ENCODE data around the gene MISFA.

MISFA gene

DNA sequence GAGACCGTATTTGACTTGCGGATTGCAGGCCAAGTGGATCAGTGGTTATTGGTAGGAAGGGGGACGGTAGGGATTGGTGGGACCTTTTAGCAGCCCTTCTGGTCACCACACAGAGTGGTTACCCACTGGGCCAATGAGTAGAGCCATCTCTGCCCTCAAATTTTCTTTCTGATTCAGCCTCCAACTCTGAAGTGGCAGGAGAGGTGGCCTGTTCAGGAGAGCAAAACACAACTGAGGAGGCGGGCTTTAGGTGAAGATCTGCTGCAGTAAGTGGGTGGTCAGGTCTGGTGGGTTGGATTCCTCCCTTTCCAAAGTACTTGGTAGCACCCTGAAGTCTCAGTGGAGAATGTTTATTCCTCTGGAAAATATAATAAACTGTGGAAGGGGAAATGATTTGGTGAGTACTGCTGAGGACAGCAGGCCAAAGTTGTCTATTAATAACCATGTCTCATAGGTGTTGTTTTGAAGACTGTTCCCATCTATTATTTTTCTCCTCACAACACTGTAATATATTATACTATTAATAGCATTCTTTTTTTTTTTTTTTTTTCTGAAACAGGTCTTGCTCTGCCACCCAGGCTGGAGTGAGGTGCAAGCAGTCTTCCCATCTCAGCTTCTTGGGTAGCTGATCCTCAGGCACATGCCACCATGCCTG lies 1.5 kb downstream of the MISFA start:
- no peaks in the 10 kb centered on the region for H3K27me3 Mint-ChIP-seq (ENCODE audit: low read depth)
- no peak overlapping the region for H3K27ac Mint-ChIP-seq
- H3K9me3 Mint-ChIP-seq: no peaks in the 10 kb centered on the region
- H3K36me3 Mint-ChIP-seq (ENCODE audit: low read depth): peaks cover 11% of the 10 kb centered on the region
- no peak overlapping the region for H3K4me3 Mint-ChIP-seq
- H3K4me1 Mint-ChIP-seq (ENCODE audit: low read depth): no peaks in the 10 kb centered on the region

DNA sequence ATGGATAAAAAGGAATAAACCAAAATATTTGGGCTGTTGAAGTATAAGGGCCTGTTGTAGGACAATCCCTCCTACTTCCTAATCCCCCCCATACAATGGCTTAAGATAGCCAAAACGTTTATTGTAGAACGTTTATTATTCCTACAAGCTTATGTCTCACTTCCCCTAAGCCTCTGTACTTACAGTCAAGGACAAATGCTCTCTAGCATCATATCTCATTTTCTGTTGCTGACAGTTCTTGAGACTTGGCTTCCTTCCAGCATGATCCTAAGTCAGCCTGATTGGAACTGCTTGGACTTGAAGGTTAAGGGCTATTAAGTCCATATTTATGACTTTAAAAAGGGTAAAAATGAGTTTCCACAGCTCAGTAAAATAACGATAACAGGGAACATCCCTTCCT lies 8.8 kb downstream of the MISFA start:
- Mint-ChIP-seq H3K4me1 (ENCODE audit: low read depth) (peaks cover 3% of the 10 kb centered on the region), H3K4me3 (no peak overlapping the region), H3K27ac (no peak overlapping the region), H3K9me3 (no peaks in the 10 kb centered on the region), H3K36me3 (ENCODE audit: low read depth) (peaks cover 37% of the 10 kb centered on the region), H3K27me3 (ENCODE audit: low read depth) (no peaks in the 10 kb centered on the region)

DNA sequence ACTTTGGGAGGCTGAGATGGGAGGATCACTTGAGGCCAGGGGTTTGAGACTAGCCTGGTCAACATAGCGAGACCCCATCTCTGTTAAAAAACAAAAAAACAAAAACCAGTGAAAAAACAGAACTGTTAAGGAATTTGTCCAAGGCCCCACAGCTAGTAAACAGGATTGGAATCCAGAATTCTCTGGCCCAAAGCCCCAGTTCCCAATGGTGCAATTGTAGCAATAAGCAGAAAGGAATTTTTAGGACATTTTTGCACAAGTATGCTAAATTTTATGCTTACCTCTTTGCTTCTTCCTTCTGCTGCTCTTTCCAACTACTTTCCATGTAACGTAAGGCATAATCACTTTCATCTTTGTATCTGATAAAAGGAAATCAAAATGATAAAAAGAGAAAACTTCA lies 11.6 kb downstream of the MISFA start:
- no peaks in the 10 kb centered on the region for H3K27me3 Mint-ChIP-seq (ENCODE audit: low read depth)
- H3K36me3 Mint-ChIP-seq (ENCODE audit: low read depth): peaks cover 50% of the 10 kb centered on the region
- H3K27ac Mint-ChIP-seq: no peak overlapping the region
- no peaks in the 10 kb centered on the region for H3K9me3 Mint-ChIP-seq
- no peak overlapping the region for H3K4me3 Mint-ChIP-seq
- peaks cover 18% of the 10 kb centered on the region for H3K4me1 Mint-ChIP-seq (ENCODE audit: low read depth)

DNA sequence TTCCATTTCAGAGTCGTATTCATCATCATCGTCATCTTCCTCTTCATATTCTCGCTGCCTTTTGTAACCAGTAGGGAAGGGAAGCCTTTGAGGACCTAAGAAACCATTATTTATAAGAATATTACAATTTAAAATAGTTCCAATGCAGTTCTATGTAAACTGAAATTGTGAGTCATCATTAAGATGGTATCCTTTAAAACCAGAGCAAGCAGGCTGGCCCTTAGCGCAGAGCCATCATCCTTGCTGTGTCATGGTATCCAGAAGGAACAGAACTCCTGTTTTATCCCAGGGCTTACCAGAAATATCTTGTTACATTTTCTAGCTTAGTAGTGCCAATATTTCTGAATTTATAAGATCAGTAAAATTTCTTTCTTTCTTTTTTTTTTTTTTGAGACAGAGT lies 12.8 kb downstream of the MISFA start:
- Mint-ChIP-seq H3K27me3 (ENCODE audit: low read depth) (no peaks in the 10 kb centered on the region), H3K36me3 (ENCODE audit: low read depth) (peaks cover 49% of the 10 kb centered on the region), H3K4me1 (ENCODE audit: low read depth) (peaks cover 25% of the 10 kb centered on the region), H3K27ac (no peak overlapping the region), H3K4me3 (no peak overlapping the region), H3K9me3 (no peaks in the 10 kb centered on the region)

DNA sequence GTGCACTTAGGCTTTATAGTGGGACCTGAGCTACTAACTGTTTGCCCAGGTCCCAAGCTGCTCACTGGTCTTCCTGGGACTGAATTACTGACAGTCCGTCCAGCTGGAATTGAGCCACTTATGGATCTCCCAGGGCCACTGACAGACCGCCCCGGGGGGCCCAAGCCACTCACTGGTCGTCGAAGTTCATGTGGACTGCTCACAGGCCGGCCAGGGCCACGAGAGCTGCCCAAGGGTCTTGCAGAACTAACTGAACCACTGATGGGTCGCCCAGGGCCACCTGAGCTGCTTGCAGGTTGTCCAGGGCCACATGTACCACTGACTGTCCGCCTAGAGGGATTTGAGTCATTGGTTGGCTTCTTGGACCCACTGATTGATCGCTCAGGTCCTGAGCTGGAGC lies 15.1 kb downstream of the MISFA start:
- peaks cover 42% of the 10 kb centered on the region for H3K36me3 Mint-ChIP-seq (ENCODE audit: low read depth)
- H3K9me3 Mint-ChIP-seq: no peaks in the 10 kb centered on the region
- H3K27me3 Mint-ChIP-seq (ENCODE audit: low read depth): no peaks in the 10 kb centered on the region
- H3K27ac Mint-ChIP-seq: no peak overlapping the region
- no peak overlapping the region for H3K4me3 Mint-ChIP-seq
- H3K4me1 Mint-ChIP-seq (ENCODE audit: low read depth): peaks cover 39% of the 10 kb centered on the region

DNA sequence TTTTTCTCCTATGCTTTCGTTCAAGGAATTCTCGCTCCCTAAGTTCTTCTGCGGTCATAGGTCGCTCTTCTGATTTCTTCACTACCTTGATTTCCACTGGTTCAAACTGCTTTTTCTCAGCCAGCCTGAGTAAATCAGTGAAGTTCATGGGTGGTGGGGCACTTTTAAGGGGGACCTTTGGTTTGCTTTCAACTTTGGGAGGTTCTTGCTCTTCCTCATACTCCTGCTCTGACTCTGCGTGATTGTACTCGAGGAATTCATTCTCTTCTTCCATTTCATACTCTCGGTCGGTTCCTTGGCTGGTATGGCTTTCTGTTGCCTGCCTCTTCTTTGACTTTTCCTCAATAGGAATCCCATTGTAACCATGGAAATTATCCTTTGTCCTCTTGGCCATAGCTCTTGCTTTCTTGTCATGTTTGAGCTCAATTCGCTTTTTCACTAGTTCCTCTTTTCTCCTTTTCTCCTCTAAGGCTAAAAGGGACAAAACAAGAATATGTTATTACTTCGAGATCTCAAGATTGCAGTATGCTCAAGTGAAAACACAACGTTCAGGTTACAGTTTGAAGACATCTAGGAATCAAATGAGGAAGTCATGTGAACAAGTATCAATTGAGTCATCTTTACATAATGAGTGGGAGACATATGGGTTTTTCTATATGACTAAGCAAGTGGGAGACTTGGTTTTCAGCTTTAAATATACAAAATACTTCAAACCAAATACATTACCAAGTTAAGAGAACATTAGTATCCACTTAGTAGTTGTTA lies 16.2 kb downstream of the MISFA start:
- H3K4me3 Mint-ChIP-seq: peak overlapping the region; percentile 65
- no peaks in the 10 kb centered on the region for H3K9me3 Mint-ChIP-seq
- peaks cover 44% of the 10 kb centered on the region for H3K4me1 Mint-ChIP-seq (ENCODE audit: low read depth)
- no peaks in the 10 kb centered on the region for H3K27me3 Mint-ChIP-seq (ENCODE audit: low read depth)
- peaks cover 38% of the 10 kb centered on the region for H3K36me3 Mint-ChIP-seq (ENCODE audit: low read depth)
- peak overlapping the region; percentile 84 for H3K27ac Mint-ChIP-seq

DNA sequence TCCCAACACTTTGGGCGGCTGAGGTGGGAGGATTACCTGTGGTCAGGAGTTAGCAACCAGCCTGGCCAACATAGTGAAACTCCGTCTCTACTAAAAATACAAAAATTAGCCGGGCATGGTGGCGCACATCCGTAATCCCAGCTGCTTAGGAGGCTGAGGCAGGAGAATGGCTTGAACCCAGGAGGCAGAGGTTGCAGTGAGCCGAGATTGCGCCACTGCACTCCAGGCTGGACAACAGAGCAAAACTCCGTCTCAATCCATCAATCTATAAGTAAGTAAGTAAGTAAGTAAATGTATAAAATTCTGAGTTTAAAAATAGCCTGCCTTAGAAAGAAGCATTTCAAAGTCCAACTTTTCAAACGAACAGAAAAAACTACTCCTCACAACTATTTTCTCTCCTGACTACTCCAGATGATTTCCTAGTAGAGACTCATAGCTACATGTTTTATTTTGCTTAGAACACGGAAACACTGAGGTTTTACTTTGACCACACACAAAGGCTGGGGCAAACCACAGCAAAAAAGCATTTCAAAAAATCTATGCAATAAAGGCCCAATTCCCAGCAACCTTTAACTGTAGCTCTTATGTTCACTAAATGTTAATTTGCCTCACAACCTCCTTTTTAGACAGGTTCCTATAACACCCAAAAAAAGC lies 18.2 kb downstream of the MISFA start:
- Mint-ChIP-seq H3K36me3 (ENCODE audit: low read depth) (peaks cover 34% of the 10 kb centered on the region), H3K27me3 (ENCODE audit: low read depth) (no peaks in the 10 kb centered on the region), H3K9me3 (no peaks in the 10 kb centered on the region), H3K4me1 (ENCODE audit: low read depth) (peaks cover 54% of the 10 kb centered on the region), H3K27ac (peak overlapping the region; percentile 78), H3K4me3 (peak overlapping the region; percentile 80)

DNA sequence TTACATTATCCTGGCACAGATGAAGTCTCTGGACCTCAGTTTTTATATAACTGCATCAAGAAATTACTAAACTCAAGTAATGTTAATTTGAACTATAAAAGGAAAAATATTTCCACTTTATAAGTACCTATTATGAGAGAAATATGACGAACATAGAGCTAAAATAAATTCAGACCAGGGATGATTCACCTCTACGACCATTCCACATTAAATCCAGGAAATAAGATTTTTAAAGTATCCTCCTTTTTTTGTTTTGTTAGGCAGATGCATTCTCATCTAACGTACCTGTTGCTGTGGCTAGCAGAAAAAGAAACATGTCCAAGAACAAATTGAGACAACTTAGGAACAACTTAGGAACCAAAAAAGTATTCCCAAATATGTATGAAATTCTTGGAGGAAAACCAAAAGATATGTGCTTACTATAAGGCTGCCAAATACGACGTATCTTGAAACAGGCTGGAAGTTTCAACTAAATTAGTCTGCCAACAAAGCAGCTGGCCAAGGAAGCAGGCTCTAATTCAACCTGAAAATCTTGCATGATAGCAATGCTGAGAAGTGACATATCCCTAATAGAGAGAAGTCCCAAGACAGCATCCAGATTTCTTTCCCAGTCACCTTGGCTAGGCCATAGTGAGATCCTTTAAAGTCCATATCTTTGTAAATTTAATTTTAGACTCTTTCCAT lies 18.9 kb downstream of the MISFA start:
- peaks cover 59% of the 10 kb centered on the region for H3K4me1 Mint-ChIP-seq (ENCODE audit: low read depth)
- H3K27ac Mint-ChIP-seq: peak overlapping the region; percentile 78
- H3K36me3 Mint-ChIP-seq (ENCODE audit: low read depth): peaks cover 29% of the 10 kb centered on the region
- H3K27me3 Mint-ChIP-seq (ENCODE audit: low read depth): no peaks in the 10 kb centered on the region
- no peaks in the 10 kb centered on the region for H3K9me3 Mint-ChIP-seq
- H3K4me3 Mint-ChIP-seq: peak overlapping the region; percentile 80

DNA sequence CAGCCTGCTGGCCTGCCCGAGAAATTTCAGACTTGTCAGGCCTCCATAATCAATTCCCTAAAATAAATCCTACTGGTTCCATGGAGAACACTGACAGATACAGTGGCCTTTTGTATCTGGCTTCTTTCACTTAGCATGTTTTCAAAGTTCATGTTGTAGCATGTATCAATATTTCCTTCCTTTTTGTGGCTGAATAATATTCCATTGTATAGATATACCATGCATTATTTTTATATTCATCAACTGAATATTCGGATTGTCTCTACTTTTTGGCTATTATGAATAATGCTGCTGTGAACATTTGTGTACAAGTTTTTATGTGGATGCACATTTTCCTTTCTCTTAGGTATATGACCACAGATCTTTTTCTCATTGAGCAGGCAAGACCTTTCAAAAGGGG lies 24.1 kb downstream of the MISFA start:
- Mint-ChIP-seq H3K9me3 (peaks cover 4% of the 10 kb centered on the region), H3K27ac (no peak overlapping the region), H3K4me1 (ENCODE audit: low read depth) (peaks cover 46% of the 10 kb centered on the region), H3K27me3 (ENCODE audit: low read depth) (no peaks in the 10 kb centered on the region), H3K36me3 (ENCODE audit: low read depth) (peaks cover 19% of the 10 kb centered on the region), H3K4me3 (no peak overlapping the region)

DNA sequence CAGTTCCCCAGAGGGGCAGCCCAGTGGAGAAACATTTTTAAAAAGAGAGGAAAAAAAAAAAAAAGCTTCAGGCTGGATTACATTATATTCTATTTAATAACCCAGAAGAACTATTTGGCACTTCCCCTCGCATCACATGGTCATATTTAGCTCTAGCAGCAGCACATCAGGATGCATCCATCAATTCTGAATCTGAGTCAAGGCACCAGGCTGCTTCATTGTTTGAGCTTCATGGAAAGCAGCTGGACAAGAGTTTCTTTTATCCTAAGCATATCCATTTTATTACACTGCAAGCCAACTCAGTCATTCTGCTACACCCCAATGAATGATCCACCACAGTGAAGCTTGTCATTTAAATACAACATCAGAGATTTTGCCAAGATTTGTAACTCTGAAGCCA lies 24.6 kb downstream of the MISFA start:
- peaks cover 42% of the 10 kb centered on the region for H3K4me1 Mint-ChIP-seq (ENCODE audit: low read depth)
- H3K36me3 Mint-ChIP-seq (ENCODE audit: low read depth): peaks cover 22% of the 10 kb centered on the region
- H3K27ac Mint-ChIP-seq: no peak overlapping the region
- peaks cover 4% of the 10 kb centered on the region for H3K9me3 Mint-ChIP-seq
- H3K4me3 Mint-ChIP-seq: no peak overlapping the region
- no peaks in the 10 kb centered on the region for H3K27me3 Mint-ChIP-seq (ENCODE audit: low read depth)

DNA sequence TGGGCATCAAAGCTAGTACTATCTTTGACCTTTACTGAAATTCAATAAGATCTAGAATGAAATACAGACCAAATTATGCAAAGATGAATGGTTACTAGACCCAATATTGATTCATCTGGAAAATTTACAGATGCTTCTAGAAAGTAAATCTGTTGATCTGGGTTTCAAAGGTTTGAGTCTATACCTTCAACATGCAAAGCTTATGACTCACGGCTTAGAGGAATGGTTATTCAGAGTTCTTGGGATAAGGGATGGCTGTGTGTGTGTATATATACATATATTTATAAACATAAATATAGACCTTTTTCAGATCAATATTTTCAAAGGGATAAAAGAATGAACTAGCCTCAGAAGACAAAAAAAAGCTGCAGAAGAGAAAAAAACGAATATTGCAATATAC lies 33.3 kb downstream of the MISFA start:
- Mint-ChIP-seq H3K4me1 (ENCODE audit: low read depth) (peaks cover 38% of the 10 kb centered on the region), H3K9me3 (no peaks in the 10 kb centered on the region), H3K27me3 (ENCODE audit: low read depth) (no peaks in the 10 kb centered on the region), H3K27ac (peak overlapping the region; percentile 97), H3K36me3 (ENCODE audit: low read depth) (peaks cover 8% of the 10 kb centered on the region), H3K4me3 (peak overlapping the region; percentile 89)

DNA sequence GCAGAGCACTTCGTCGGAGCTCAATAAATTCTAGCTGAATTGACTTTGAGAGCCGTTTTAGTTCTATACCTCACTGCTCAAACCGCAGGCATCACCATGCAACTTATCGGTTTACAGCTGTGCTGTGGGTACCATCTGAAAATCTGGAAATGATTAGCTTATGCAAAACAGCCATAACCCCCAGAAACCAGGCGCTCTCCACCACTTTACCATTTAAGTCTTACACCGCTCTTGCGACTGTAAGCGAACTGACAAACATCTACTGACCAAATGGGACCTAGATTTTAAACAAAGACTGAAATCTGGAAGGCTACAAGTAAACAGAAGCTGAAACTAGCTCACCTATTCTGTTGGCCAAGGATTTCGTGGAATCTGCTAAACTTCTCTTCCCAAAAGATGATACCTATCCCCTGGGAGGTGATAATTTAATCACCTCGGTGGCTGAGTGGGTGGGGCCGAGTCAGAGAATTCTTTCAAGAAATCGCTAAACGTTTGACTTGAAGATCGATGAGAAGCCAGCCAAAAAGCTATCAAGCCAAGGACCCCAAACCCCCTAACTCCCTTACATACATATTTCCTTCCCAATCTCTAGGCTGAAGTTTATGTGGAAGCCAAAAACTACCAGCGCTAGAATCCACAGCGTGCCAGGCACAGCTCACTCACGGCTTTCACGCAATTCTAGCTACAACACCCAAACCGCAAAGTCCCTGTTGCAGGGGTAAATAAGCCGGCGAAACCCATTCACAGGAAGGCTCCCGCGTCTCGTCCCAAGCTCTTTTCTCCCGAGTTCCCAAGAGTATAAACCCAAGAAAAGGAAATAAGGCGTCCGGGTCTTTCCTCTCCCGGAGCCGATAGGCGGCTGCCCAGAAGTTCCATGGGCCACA lies 33.9 kb downstream of the MISFA start:
- H3K27ac Mint-ChIP-seq: peak overlapping the region; percentile 97
- peaks cover 32% of the 10 kb centered on the region for H3K4me1 Mint-ChIP-seq (ENCODE audit: low read depth)
- no peaks in the 10 kb centered on the region for H3K9me3 Mint-ChIP-seq
- H3K36me3 Mint-ChIP-seq (ENCODE audit: low read depth): peaks cover 7% of the 10 kb centered on the region
- H3K4me3 Mint-ChIP-seq: peak overlapping the region; percentile 89
- no peaks in the 10 kb centered on the region for H3K27me3 Mint-ChIP-seq (ENCODE audit: low read depth)

DNA sequence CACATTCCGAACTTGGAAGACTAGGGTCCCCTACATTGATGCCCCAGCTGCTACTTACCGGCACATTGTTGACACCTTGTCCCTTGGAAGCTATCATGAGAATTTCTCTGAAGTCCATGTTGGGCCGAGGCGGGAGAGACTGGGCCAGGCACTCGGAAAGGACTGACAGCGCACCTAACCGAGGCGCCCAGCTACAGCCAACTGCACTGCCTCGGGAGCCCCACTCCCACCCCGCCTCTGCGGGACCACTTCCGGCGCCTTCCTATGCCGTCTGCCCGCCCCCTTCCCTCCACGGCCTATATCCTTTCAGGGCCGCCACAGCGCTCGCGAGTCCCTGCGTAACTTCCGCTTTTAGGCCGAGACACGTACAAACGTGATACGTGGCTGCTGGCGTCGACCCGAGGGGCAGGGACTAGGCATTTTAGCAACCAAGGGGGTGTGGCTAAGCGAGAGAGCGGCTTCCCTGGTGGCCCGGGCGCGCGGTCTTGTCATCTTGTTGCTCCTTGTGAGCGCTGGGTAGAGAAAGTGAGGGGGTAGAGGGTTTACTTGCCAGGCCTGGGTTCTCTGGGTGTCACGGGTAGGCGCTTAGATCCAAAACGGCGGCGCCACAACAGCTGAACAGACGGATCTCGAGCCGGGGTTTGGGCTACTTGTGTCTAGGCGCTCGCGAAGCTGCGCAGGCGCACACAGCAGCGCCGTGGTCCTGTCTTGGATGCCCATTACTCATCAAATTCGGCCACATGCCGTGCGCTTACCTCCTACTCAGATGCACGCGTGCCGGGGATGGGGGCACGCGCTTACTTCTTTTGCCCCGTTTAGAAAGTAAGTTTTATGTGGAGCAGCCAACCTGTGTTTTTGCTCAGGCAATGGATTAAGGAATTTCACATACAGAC lies 34.8 kb downstream of the MISFA start, which contains the start of gene SPTY2D1:
Gene SPTY2D1, minus strand, starts transcription at position 203 of the 893 bp plus-strand sequence. Its CDS starts 85 bp downstream, at position 118.
- peaks cover 3% of the 10 kb centered on the region for H3K36me3 Mint-ChIP-seq (ENCODE audit: low read depth)
- H3K9me3 Mint-ChIP-seq: no peaks in the 10 kb centered on the region
- H3K4me1 Mint-ChIP-seq (ENCODE audit: low read depth): peaks cover 32% of the 10 kb centered on the region
- H3K4me3 Mint-ChIP-seq: peak within 1 kb of the TSS; percentile 89
- peak within 1 kb of the TSS; percentile 97 for H3K27ac Mint-ChIP-seq
- no peaks in the 10 kb centered on the region for H3K27me3 Mint-ChIP-seq (ENCODE audit: low read depth)

Measured in T-helper 1 cell treated with Interleukin-12 subunit alpha and Interleukin-12 subunit beta and Interleukin-4 antibody, amounts not matched to agents 30 μg/mL and 1 μg/mL, for 36 hours (primary cell).